DMS79 (cell line): Measurements from ENCODE around the gene PEAK1.
"Not testable (repeated sequence)": the region's sequence is repeated elsewhere in the genome, so short reads cannot be mapped to it uniquely, and the experiment has no call there.

Source experiments
- DNase-seq: peaks from one replicate; lab custom pipeline; 2025; lab: John Stamatoyannopoulos, UW

PEAK1 gene

DNA sequence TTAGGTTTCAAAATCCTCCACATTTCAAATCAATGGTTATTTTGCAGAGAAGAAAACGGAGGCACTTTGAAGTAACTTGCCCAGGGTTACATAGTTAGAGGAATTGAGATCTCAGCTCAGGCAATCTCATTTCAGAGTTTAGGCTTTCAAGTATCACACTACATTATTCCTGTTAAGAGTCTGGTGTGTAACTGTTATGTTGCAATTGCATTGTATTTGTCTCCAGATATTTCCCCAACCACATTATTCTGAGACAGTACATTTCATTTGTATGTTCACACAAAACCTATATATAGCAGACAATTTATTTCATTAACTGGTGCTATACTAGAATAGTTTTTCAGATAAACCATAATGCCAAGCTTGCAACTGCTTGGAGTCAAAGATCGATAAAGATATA, 194.8 kb downstream of the PEAK1 start:
- DNase-seq = no peak

DNA sequence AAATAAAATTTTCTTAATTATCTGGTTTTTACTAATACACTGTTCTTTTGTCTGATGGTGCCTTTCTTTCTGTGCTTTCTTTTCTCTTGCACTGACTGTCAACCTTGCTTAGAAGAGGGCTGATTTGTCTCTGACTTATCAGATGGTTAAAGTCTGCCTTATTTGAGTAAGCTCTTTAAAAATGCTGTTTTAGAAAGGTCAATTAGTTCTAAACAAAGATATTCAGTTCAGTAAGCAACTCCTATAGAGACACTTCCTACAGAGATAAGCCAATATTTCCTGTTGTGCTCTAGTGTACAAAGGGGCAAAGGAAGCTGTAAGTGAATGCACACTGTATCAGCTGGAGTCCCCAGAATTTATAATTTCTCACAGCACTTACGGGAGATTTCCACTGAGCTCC, 195.6 kb downstream of the PEAK1 start:
- DNase-seq = no peak

DNA sequence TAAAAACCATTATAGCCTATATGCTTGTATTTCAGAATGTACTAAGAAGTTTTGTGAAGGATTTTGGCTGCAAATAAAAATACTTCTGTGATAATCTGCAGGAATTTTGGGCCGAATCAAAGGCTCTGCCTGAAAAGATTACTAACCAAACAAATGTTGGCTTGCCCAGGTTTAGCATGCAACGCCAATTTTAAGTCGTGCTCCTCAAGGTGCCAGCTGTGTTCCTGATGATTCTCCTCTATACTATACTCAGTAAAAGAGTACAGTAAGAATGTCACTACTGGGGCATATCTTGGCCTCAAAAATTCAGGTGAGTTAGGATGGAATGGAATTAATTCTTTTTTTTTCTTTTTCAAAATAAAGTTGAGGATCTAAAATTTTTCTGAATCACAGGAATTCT, 198.2 kb downstream of the PEAK1 start:
- no peak for DNase-seq

DNA sequence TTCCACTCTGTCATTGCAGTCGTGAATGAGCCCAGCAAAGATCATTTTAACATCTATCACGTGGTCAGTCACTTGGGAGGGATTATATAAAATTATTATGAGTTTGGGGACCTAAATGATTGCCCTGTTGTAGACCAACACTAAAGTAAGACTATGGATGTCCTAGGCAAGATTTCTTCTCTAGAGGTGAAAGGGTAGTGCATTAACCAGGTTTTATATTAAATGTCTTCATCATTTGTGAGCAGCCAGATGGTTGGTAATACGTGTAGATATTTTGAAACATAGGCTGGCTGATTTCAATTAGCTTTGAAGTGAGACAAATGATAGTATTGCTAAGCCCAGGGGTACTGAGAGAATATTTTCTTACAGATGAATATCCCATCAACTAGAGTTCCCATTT, 198.7 kb downstream of the PEAK1 start:
- DNase-seq = no peak

DNA sequence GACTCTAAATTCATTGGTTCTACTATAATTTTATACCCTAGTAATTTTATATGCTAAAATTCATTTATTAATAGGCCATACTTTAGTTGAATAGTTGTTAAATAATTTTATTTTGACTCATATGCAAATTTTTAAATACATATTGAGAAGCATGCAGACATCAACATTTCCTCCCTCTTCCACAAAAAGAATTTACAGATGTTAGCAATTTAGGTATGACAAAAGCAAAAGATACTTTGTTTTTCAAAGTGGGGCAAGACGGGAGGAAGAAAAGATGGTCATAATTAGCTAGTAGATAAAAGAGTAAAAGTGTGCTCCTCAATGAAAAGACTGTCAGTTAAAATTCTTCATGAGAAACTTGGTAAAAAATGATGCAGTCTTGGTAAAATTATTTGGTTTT, 200.1 kb downstream of the PEAK1 start:
- no peak for DNase-seq

DNA sequence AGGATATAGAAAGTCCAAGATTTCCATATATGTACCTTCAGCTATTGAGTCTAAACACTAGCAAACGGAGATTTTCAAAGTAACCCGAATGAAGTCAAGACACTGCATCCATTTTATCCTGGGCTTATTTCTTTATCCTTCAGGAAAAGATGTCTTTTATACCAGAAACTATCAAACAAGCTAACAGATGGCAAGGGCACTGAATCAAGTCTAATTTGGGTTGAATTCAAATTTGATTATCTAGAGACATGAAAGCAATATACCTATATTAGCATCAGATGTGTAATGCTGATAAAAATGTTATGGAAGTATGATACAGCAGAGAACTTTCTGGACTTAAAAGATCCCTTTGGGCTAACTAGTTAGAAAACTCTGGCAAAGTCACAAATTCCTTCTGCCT, 210.7 kb downstream of the PEAK1 start:
- no peak for DNase-seq

DNA sequence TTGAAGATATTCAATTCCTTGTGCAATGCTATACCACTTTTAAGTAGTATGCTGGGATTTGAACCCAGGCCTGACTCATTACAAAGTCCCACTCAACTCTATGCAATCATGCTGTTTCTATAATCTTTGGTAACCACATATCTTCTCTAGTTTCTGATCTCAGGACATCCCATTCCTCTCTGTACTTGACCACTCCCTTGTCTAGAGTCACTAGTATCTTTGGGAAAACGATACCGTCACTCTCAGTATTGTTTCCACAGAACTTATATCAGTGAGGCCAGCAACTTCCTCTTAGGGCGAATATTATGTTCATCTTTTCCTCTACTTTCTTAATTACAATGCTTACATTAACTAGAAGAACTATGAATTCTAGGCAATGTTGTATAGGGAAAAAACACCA, 211.7 kb downstream of the PEAK1 start:
- DNase-seq = no peak

DNA sequence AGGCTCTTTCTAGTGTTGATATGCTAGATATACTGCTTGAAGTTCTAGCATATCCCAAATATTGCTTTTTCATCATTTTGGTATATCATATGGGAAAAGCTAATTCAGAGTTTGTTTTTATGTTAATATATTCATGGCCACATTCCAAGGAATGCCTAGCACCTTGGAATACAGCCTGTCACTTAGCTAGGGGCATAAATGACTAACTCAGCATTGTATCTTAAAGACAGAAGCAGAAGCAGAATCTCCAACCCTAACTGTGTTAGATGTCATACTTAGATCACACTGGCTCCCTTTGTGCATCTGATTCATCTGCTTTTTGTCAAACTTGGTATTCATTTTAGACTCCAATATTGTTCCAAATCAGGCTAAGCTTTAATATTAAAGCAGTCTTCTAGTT, 218.2 kb downstream of the PEAK1 start:
- DNase-seq = no peak

DNA sequence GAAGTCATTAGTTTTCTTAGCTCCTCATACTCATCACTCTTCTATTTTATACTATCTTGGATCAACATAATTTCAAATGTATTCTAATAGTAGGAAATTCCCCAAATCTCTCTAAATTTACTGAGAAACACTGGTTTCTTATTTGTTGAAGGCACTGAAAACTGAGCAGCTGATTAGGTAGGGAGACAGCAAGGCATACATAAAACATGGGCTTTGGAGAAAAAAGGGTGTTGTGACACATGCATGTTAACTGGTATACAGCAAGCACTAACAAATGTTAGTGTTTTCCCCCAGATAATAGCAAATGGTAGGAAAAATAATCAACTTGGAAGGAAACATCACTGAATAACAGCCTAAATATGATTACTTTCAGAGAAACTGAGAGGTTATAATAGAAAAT, 223.5 kb downstream of the PEAK1 start:
- DNase-seq = no peak

DNA sequence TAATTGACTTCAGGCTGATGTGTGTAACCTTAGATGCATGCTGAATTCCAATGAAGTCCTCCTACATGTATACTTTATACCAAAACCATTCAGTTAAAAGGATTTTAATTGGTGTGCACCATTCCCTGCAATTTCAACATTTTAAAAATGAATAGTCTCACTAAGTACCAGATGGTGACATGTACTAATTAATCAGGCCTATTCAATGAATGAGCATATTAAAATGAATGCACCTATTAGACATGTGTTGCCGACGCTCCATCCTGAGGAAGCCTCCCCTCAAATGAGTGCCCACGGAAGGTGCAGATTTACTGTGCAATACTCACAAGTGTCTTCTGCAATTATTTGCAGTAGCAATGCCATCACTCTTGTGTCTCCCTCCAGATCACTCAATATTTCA, 224.3 kb downstream of the PEAK1 start:
- DNase-seq = no peak

DNA sequence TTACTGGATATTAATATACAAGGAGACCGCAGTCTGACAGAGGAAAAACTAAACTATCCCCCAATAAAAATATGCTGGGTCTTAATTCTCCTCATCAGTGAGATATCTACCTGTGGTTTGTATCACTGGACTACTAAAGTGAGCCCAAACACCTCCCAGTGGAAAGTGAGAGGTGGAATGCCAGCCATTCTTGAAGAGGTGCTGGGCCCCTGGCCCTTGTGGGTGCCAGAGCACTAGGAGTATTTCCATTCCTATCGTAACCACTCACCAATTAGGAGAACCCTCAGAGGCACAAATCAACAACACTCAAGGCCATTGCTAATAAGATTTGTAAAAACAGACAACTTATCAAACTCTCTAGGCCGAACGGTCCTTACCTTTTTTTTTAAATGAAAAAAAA, 227.5 kb downstream of the PEAK1 start:
- no peak for DNase-seq

DNA sequence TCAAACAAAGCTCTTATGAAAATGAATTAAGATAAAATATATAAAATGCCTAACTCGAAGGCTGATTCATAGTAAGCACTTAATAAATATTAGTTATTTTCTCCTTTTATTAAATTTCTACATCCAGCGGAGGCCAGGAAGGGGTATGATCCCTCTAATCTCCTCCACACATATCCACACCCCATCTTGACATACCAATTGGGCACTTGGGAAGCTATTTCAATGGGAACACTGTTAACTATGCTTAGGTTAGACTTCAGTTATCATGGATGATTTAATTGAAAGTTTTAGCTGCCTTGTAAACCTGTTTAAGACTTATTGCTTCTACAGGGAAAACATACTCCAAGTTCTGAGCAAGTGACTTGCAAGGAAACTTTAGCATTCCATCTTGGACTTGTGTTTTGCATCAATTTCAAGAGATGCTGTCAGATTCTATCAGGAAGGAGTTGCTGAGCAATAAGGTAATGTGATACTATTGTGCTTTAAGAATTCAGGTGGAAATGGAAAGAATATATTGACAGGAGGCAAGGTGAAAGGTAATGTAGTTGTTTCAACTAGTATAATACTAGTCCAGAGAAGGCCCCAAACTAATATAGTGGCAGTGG, 228.6 kb downstream of the PEAK1 start:
- DNase-seq = no peak

DNA sequence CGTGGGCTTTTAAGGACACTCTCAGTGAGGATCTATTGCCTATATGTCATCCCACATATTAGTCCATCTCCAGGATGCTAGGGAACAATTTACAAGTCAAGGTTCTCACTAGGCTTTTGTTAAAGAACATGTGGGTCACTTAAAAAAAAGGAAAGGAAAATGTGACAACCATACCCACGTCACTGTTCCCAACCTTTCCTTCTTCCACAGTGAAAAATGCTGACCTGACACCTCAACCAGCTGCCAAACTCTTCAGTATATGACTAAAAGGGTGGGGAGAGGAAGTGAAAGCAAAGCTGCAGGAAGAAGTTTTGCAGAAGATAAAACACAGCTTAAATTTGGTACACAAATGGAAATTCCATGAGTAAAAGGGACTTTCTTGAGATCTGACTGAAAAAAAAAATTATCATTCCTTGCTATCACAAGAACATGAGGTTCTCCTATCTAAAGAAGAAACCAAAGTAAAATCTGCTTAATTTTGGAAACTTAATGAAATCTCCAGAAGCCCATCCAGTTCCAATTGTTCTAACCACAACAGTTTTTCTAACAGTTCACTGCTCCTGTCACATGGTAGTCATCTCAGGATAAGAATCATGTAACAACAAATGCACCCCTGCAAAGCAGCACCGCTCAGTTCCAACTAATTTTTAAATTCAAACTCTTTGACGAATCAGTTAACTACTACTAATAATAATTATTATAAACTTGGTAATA, 232.0 kb downstream of the PEAK1 start:
- DNase-seq = no peak

DNA sequence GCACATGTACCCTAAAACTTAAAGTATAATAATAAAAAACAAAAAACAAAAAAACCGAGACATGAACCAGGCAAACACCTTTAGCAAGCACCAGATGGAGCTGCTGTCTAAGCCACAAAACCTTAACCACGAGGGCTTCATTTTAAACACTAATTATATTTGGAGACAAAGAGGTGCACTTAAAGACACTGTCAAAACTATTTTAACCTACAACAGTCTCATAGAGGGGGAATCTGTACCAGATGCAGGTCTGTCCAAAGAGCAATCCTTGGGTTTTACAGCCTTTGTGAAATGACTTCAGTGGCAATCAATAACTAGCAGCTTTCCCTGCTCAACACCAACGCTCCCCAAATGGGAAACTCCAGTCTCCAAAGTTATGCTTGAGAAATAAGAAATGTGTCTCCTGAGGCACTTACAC, 233.3 kb downstream of the PEAK1 start:
- DNase-seq = no peak

DNA sequence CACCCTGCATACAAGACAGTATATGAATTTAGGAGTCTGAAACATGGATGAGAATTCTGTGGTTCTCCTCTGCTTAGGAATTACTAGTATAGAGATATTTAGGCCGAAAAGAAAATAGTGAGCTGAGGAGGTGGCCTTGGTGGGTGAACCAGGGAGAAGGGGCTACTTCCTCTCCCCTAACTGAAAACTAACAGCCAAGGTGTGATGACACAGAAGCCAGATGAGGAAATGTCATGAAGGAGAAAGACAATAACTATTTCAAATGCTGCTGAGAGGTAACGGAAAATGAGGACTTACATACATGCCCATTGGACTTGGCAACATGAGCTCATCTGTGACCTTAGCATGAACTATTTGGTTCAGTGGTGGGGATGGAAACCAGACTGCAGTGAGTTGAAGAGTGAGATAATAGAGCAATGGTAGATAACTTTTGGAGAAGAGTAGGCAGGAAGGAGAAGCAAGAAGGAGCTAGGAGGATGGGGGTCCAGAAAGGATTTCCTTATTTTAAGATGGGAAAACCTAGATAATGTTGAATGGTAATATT, 234.6 kb downstream of the PEAK1 start:
- no peak for DNase-seq

DNA sequence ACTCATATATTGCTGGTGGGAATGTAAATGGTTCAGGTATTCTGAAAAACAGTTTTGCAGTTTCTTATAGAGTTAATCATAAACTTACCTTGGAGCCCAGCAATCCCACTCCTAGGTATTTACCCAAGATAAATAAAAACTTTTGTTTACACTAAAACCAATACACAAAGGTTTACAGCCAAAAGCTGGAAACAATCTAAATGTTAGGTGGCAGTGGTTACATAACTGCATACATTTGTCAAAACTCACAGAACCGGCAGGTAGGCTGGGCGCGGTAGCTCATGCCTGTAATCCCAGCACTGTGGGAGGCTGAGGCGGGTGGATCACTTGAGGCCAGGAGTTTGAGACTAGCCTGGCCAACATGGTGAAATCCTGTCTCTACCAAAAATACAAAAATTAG, 235.6 kb downstream of the PEAK1 start:
- DNase-seq = not testable (repeated sequence)

DNA sequence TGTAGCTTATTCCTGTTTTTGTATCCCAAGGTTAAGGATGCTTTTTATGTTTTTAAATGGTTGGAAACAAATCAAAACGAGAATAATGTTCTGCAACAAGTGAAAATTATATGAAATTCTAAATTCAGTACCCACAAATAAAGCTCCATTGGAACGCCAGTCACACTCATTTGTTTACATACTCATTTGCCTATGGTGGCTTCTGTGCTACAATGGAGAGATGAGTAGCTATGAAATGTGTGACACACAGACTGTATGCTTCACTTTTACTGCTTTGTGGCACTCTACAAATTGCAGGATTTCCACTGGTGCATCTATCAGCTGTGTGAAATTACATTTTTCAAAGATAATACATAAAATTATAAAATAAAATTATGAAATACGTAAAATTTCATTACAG, 236.8 kb downstream of the PEAK1 start:
- no peak for DNase-seq

DNA sequence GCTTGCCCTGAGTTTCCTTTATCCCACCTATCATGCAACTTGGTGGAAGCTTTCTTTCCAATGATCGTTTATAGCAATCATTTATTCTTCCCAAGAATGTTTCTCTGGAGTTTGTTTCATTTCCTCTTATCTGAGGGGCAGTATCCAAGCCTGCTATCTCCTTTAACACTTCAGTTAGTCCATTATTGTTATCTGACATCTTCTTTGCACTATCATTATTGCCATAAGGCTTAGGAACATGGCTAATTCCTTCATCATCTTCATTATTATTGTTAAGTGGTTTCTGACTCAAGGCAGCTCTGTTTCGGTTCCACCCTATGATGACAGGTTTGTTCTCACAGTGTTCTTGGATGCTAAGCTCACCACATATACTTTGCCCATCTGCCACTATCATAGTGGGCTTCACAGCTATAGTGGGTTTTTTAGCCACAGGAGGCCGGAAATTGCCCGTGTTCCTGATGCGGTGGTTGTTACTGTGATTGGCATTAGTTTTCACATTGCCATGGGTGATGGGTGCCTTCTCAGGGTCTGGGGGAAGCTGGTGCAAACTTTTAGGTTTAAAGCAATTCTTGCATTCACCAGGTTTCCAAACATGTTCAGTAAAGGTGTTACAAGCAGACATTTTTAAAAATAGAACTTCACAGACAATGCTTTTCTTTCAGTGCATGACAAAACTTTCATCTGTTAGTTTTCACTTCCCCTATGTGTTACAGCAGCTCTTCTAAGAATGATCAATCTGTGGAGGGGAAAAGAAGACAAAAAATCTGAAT, 238.4 kb downstream of the PEAK1 start:
- no peak for DNase-seq

DNA sequence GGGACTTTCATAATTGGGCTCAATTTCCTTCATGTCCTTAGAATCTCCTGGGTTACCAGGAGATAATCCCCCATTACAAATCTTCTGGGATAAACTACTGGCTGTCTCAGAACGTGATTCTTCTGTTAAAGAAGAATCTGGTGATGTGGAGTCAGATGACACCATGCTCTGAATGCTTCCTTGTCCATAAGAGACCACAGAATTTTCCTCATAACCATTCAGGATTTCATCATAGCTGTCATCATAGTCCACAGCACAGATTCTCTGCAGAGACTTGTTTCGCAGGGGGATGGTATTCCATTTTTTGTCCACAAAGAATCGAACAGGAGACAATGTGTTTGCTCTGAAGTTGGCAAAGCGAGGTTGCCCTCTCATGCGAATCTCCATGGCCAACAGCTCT, 239.1 kb downstream of the PEAK1 start:
- DNase-seq = no peak

DNA sequence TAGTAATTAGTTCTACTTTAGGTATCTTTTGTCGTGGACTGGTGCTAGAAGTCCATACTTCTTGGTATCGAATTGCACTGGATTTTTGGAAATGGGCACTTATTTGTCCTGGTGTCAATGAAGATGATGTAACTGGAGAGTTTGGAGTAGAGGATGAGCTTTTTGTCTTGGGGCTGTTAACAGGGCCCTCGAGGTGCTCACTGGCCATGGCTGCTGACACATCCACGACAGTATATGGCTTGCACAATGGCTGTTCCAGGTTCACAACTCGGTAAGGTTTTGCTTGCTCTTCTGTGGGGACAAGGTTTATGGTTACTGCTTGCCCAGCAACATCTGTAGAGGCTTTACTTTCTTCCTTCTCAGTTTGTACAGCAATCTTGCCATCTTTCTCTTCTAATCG, 239.6 kb downstream of the PEAK1 start:
- DNase-seq = no peak

DNA sequence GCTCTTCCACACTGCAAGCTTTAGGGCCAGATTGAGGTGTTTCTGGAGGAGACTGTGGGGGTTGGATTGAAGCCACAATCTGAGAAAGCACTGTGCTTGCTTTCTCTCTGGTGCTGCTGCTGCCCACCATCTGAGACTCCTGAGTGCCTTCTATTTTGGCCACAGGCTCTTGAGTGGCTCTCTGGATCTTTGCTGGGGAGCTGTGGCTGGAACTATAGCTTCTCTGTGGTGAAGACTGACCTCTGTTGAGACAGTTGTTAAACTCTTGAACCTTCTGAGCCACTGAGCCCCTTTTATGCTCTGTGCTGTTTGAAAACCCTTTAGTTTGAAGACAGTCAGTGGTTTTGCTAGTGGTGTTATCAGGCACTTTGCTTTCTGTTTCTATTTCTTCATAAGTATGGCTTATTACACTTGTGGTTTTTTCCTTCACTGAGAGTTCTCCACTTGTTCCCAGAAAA, 240.3 kb downstream of the PEAK1 start:
- DNase-seq = no peak

DNA sequence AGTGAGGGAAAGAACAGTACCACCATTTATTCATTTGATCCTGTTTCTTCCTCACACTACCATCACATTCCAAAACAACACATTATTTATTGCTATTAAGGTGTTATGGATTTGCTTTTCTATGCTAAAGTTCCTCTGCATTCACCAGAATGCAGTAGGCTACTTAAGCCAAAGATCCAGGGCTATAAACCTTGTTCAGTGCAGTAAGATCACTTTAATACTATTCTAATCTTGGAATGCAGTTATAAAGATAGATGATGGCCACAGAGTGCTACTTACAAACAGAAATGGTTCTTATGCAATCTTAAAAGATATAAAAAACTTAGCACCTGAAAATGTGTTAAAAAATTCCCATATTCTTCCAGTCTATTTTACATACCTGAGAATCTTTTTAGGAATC, 241.5 kb downstream of the PEAK1 start:
- DNase-seq = no peak

DNA sequence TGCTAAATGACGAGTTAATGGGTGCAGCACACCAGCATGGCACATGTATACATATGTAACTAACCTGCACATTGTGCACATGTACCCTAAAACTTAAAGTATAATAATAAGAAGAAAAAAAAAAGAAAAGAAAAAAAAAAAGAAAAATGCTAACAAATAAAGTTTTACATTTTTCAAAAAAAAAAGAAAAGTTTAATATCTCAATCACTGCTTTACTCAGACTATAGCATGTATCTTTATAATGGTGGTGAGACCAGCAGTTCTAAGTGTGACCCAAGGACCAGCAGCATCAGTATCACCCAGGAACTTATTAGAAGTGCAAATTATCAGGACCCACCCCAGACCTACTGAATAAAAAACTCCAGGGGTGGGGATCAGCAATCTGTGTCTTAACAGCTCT, 243.8 kb downstream of the PEAK1 start:
- DNase-seq = not testable (repeated sequence)
